Breast epithelium (tissue), 4 donors: ENCODE data around the gene LMNTD1. TPM values are rescaled to one million over a fixed set of nuclear protein-coding genes. Genes with fewer than 3 reads are reported as not detected.

Experiments
- DNase-seq, 2 donors: peaks; one replicate each; pipeline ENCODE4 v3.0.0-alpha.2; 2019; ENCODE audit warnings: low spot score in 2 of 2
- H3K27ac ChIP-seq, 2 donors: fragments of 200-600 bp; sonication (generic) in 1 of 2; one replicate each; pipeline ENCODE4 v1.5.1; 2016 to 2019; ENCODE audit warnings: mild to moderate bottlenecking in 1 of 2
- H3K27me3 ChIP-seq, 2 donors: fragments of 200-600 bp; sonication (generic) in 1 of 2; one replicate each; pipeline versions ENCODE4 v1.5.1 to v1.6.0; 2017 to 2019; ENCODE audit warnings: control low read depth in 1 of 2, mild to moderate bottlenecking in 1 of 2
- H3K36me3 ChIP-seq: fragments of 200-600 bp; one replicate; pipeline ENCODE4 v1.5.1; 2019
- H3K4me1 ChIP-seq, 2 donors: fragments of 200-600 bp; sonication (generic); one replicate each; pipeline ENCODE4 v1.5.1; 2016 to 2019; ENCODE audit warnings: control low read depth in 1 of 2
- H3K4me3 ChIP-seq, 3 donors: fragments of 200-600 bp; sonication (generic); 1 replicate in 2 of 3; 2 replicates in 1 of 3; pipeline ENCODE4 v1.5.1; 2016 to 2019; ENCODE audit warnings: mild to moderate bottlenecking in 3 of 3, moderate library complexity in 2 of 3
- H3K9me3 ChIP-seq, 2 donors: fragments of 200-600 bp; sonication (generic) in 1 of 2; one replicate each; pipeline ENCODE4 v1.5.1; 2016 to 2019; ENCODE audit warnings: control low read depth in 1 of 2
- POLR2A ChIP-seq: fragments of 450-650 bp; IDR thresholded peaks from one replicate; pipeline ENCODE4 v1.6.1; 2016; ENCODE audit warnings: antibody characterized with exemption, mild to moderate bottlenecking, moderate library complexity
- POLR2AphosphoS5 ChIP-seq, 3 donors: sonication (generic); formaldehyde crosslinking; IDR thresholded peaks; one replicate each; pipeline ENCODE4 v1.6.1; 2017; ENCODE audit warnings: antibody characterized with exemption in 3 of 3
- intact Hi-C: fragments of 100-400 bp; cut with DNase I; formaldehyde crosslinking; loops from one replicate; pipeline ENCODE4 v1.15.1; 2023; ENCODE audit warnings: low total_unique reads
- total RNA-seq, 3 donors: library from RNA; depleted of rRNA; stranded (reverse); fragments of >200 nt; gene quantifications; one replicate each; pipeline ENCODE4 v1.1.0, GENCODE V29; 2016
- TF ChIP-seq, protein P1 (sequence below), 3 donors: fragments of 450-650 bp; IDR thresholded peaks; one replicate each; pipeline ENCODE4 v1.5.1; 2016 to 2017; ENCODE audit warnings: antibody characterized with exemption in 3 of 3, mild to moderate bottlenecking in 3 of 3, moderate library complexity in 3 of 3

Gene LMNTD1
- total RNA-seq, 3 donors from 2014 or later: not detected

- DNase-seq: no peak
- no peaks in the 10 kb centered on the region for H3K36me3 ChIP-seq
- no peak overlapping the region for H3K4me3 ChIP-seq
- no peaks in the 10 kb centered on the region for H3K27me3 ChIP-seq
- no peaks in the 10 kb centered on the region for H3K4me1 ChIP-seq
- no peak for TF ChIP-seq POLR2AphosphoS5 (IDR thresholded peaks at IDR 0.05)
- no peak for TF ChIP-seq POLR2A
- TF ChIP-seq, protein P1, sequence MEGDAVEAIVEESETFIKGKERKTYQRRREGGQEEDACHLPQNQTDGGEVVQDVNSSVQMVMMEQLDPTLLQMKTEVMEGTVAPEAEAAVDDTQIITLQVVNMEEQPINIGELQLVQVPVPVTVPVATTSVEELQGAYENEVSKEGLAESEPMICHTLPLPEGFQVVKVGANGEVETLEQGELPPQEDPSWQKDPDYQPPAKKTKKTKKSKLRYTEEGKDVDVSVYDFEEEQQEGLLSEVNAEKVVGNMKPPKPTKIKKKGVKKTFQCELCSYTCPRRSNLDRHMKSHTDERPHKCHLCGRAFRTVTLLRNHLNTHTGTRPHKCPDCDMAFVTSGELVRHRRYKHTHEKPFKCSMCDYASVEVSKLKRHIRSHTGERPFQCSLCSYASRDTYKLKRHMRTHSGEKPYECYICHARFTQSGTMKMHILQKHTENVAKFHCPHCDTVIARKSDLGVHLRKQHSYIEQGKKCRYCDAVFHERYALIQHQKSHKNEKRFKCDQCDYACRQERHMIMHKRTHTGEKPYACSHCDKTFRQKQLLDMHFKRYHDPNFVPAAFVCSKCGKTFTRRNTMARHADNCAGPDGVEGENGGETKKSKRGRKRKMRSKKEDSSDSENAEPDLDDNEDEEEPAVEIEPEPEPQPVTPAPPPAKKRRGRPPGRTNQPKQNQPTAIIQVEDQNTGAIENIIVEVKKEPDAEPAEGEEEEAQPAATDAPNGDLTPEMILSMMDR (IDR thresholded peaks at IDR 0.05): no peak
- no peaks in the 10 kb centered on the region for H3K9me3 ChIP-seq
- no peak overlapping the region for H3K27ac ChIP-seq
- intact Hi-C loops: no loop called here
These were observed 106.0 kb downstream of the LMNTD1 start for GRCh38 chr12:25447046-25447445.

- no peak for DNase-seq
- intact Hi-C loops: no loop called here
- H3K4me3 ChIP-seq: no peak overlapping the region
These were observed 114.4 kb downstream of the LMNTD1 start for GRCh38 chr12:25438638-25439037.

GRCh38 chr12:25436206-25437030 is 116.7 kb downstream of the LMNTD1 start:
- Histone ChIP-seq H3K27me3 (no peaks in the 10 kb centered on the region), H3K4me3 (peak overlapping the region; percentile 1 to 61 (median 36)), H3K4me1 (no peaks in the 10 kb centered on the region), H3K27ac (peak overlapping the region in 1 of 2 donors; percentile 16), H3K9me3 (no peaks in the 10 kb centered on the region), H3K36me3 (no peaks in the 10 kb centered on the region)
- intact Hi-C loops: no loop called here
- DNase-seq: no peak
- TF ChIP-seq, protein P1 (IDR thresholded peaks at IDR 0.05): peak; percentile 19 to 84 (median 76)
- no peak for TF ChIP-seq POLR2A

More at GRCh38 chr12:25438638-25439037, 114.4 kb downstream of the LMNTD1 start:
- H3K27me3 ChIP-seq: no peaks in the 10 kb centered on the region
- H3K4me1 ChIP-seq: no peaks in the 10 kb centered on the region
- no peaks in the 10 kb centered on the region for H3K36me3 ChIP-seq
- H3K27ac ChIP-seq: no peak overlapping the region
- TF ChIP-seq, protein P1 (IDR thresholded peaks at IDR 0.05): no peak
- no peak for TF ChIP-seq POLR2A
- TF ChIP-seq POLR2AphosphoS5 (IDR thresholded peaks at IDR 0.05): no peak
- H3K9me3 ChIP-seq: no peaks in the 10 kb centered on the region

DNA sequence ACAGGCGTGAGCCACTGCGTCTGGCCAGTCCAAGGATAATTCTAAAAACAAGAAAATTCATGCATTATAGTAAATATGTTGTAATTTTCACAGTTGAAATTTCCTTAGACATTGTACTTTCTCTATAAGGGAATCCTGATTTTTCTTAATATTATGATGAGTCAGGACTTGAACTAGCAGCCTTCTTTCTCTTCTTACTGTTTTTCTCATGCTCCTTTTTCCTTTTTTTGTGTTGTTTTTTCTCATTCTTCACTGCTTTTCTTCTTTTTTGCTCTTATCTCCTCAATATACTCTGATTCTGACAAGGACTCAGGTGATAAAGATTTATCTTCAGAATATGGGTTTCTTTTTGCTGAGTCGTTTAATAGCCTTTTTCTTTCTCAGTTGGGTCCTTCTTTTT is 117.7 kb downstream of the LMNTD1 start:
- Histone ChIP-seq H3K27me3 (no peaks in the 10 kb centered on the region), H3K4me1 (no peaks in the 10 kb centered on the region), H3K27ac (no peak overlapping the region), H3K36me3 (no peaks in the 10 kb centered on the region), H3K4me3 (no peak overlapping the region), H3K9me3 (no peaks in the 10 kb centered on the region)
- no peak for DNase-seq
- intact Hi-C loops: no loop called here
- no peak for TF ChIP-seq POLR2A
- TF ChIP-seq POLR2AphosphoS5 (IDR thresholded peaks at IDR 0.05): no peak
- TF ChIP-seq, protein P1 (IDR thresholded peaks at IDR 0.05): no peak

- intact Hi-C loops: no loop called here
- TF ChIP-seq POLR2A (no peak), POLR2AphosphoS5 (IDR thresholded peaks at IDR 0.05) (no peak)
- TF ChIP-seq, protein P1 (IDR thresholded peaks at IDR 0.05): no peak
- H3K27ac ChIP-seq: no peak overlapping the region
- no peaks in the 10 kb centered on the region for H3K4me1 ChIP-seq
- H3K27me3 ChIP-seq: no peaks in the 10 kb centered on the region
- H3K9me3 ChIP-seq: no peaks in the 10 kb centered on the region
- no peaks in the 10 kb centered on the region for H3K36me3 ChIP-seq
- DNase-seq: no peak
- no peak overlapping the region for H3K4me3 ChIP-seq
These were observed 118.6 kb downstream of the LMNTD1 start for GRCh38 chr12:25434515-25434914.
